Epithelial cell of proximal tubule (primary cell): ENCODE results near the gene CFAP300. TPM values are rescaled to one million over a fixed set of nuclear protein-coding genes. Genes with fewer than 3 reads are reported as not detected.

Experiments
- DNase-seq: peaks from one replicate; pipeline ENCODE4 v3.0.0-alpha.2; 2011; ENCODE audit warnings: low read depth
- H3K4me3 ChIP-seq: 2 replicates; pipeline ENCODE4 v1.5.1; 2011; ENCODE audit warnings: low read depth, mild to moderate bottlenecking, low read length
- CTCF ChIP-seq: conservative IDR thresholded peaks from 2 replicates; pipeline ENCODE4 v1.5.1; 2012; ENCODE audit warnings: low read depth, mild to moderate bottlenecking, low read length
- total RNA-seq: library from RNA; depleted of rRNA; stranded (reverse); fragments of >200 nt; gene quantifications from 2 replicates; pipeline ENCODE4 v1.2.3, GENCODE V29; 2015

CFAP300 gene
- total RNA-seq, 1 donor from 2014 or later: 10.0 TPM

GRCh38 chr11:102099755-102100154 is 52.5 kb downstream of the CFAP300 start:
- H3K4me3 ChIP-seq: no peak overlapping the region
- no peak for DNase-seq
- no peak for TF ChIP-seq CTCF

GRCh38 chr11:102108734-102109440 is 61.6 kb downstream of the CFAP300 start:
- peak overlapping the region; percentile 88 for H3K4me3 ChIP-seq
- DNase-seq: no peak
- no peak for TF ChIP-seq CTCF

GRCh38 chr11:102109896-102110760 is 62.9 kb downstream of the CFAP300 start, which contains the start of gene YAP1:
Gene YAP1 (plus strand): TSS chr11:102110447. CDS start chr11:102110849, 402 bp downstream.
- no peak for DNase-seq
- H3K4me3 ChIP-seq: peak within 1 kb of the TSS; percentile 88
- no peak for TF ChIP-seq CTCF

- TF ChIP-seq CTCF: no peak
- peak overlapping the region; percentile 88 for H3K4me3 ChIP-seq
- no peak for DNase-seq
Observed at GRCh38 chr11:102110761-102111010, 63.4 kb downstream of the CFAP300 start.

- no peak for TF ChIP-seq CTCF
- H3K4me3 ChIP-seq: peak overlapping the region; percentile 88
- DNase-seq: no peak
Observed at GRCh38 chr11:102111011-102111786, 64.0 kb downstream of the CFAP300 start.

- TF ChIP-seq CTCF: no peak
- DNase-seq: peak; percentile 75
- peak overlapping the region; percentile 88 for H3K4me3 ChIP-seq
Observed at GRCh38 chr11:102111787-102112508, 64.7 kb downstream of the CFAP300 start.
